HS-27A (cell line): ENCODE results near the gene ECI2.
A peak's percentile ranks its signal among the peaks of the same experiment; 100 is the strongest.

Source experiments
- DNase-seq: peaks from one replicate; pipeline ENCODE4 v3.0.0-alpha.2; 2012; ENCODE audit warnings: low read depth, missing footprints

Gene ECI2

GRCh38 chr6:4134841-4135664 is at the start of gene ECI2:
Gene ECI2, minus strand, starts transcription at chr6:4135575. Its CDS starts 15 bp downstream, at chr6:4135560.
- DNase-seq: no peak

DNA sequence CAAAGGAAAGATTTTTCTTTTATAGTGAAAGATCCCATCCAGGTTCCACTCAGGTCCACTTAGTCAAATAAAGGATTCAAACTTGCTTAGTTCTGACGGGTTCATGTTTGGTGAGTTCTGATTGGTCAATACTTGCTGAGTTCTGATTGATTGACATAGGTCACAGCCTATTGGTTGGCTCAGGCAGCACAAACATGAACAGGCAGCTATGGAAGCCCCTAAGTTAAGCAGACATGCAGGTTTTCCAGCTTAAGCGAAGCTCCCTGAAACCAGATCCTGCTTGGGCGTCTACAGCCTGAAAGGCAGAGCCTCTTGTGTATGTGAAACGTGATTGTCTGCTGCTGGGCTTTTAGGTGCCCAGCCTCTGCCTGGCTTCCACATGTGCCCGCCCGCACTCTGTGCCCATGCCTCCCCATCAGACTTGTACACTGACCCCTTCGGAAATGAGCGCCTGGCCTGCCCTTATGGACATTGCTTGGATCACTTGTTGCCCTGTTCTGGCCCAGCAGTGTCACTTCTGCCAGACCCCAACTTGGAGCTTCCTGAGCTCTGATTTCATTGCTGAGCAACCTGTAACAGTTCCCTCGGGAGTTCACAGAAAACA is 45.4 kb upstream of the ECI2 start:
- DNase-seq: no peak

- no peak for DNase-seq
Measured at GRCh38 chr6:4179960-4180651, 44.7 kb upstream of the ECI2 start.

DNA sequence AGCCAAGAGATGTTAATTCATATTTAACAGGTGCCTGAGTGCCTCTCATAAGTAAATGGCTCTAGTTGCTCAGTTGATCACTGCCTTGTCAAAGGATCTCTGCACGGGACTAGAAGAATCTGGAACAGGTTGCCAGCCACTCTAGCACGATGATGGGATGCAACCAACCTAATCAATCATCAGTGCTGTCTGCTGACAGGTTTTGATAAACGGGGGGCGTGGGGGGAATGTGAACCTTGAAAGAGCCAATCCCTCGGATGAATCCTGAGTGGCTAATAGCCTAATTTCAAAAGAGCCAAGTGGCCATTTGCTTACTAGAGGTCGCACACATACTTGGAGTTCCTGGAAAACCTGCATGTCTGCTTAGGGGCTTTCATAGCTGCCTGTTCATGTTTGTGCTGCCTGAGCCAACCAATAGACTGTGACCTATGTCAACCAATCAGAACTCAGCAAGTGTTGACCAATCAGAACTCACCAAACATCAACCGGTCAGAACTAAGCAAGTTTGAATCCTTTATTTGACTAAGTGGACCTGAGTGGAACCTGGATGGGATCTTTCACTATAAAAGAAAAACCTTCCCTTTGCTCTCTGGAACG is 43.5 kb upstream of the ECI2 start:
- DNase-seq: no peak

- DNase-seq: no peak
Measured at GRCh38 chr6:4176907-4177306, 41.5 kb upstream of the ECI2 start.

DNA sequence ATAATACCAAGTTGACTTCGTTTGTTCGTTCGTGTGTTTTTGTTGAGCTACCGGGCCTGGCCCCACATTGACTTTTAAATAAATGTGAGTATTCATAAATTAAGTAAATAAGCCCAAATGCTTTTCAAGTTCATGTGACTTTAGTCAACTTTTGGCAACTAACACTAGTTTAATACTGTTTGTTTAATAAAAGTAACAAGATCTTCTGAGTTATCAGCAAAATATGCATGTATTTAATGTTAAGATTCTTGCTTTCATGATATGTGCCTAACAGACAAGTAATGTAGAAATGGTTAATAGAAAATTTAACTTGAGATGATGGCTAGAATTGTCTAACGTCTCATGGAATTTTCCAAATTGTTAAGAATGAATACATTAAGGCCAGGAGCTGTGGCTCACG is 38.7 kb upstream of the ECI2 start:
- DNase-seq: no peak

GRCh38 chr6:4172368-4172767 is 37.0 kb upstream of the ECI2 start:
- DNase-seq: no peak

GRCh38 chr6:4170297-4170696 is 34.9 kb upstream of the ECI2 start:
- DNase-seq: no peak

- DNase-seq: no peak
Measured at GRCh38 chr6:4169028-4169789, 33.8 kb upstream of the ECI2 start.

DNA sequence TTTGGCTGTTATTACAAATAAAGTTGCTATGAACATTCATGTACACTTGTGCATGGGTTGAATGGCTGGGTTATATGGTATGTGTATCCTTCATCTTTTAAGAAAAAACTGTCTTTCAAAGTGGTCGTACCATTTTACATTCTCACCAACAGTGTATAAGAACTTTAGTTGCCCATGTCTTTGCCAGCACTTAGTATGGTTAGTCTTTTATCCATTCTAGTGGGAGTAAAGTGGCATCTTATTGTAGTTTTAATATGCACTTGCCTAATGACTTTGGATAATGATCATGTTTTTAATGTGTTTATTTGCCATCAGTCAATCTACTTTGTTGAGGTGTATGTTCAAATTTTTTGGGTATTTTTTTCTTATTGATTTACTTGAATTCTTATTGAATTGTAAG is 32.5 kb upstream of the ECI2 start:
- no peak for DNase-seq

DNA sequence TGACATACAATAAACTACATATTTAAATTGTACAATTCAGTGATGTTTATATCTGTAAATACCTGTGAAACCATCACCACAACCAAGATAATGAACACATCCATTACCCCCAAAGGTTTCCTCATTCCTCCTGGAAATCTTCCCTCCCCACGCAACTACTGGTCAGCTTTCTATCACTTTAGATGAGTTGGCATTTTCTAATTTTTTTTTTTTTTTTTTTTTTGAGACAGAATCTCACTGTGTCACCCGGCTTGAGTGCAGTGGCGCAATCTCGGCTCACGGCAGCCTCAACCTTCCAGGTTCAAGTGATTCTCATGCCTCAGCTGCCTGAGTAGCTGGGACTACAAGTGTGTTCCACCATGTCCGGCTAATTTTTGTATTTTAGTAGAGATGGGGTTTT is 31.7 kb upstream of the ECI2 start:
- no peak for DNase-seq

GRCh38 chr6:4164456-4164855 is 29.1 kb upstream of the ECI2 start:
- DNase-seq: no peak

DNA sequence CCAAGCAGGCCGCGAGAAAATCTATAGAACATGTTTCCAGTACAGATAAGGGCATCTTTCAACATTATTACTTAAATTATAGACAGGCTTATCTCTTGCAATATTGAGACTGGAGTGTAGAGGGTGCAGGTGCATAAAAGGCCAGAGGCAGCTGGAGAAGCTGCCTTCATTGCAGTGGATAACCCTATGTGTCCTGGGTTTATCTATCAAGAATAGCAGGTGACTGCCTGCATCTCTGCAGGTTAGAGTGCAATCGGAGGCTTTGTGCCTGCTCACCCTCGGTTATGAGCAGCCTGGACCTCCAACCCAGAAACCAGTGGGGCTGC is 28.7 kb upstream of the ECI2 start:
- DNase-seq: no peak

DNA sequence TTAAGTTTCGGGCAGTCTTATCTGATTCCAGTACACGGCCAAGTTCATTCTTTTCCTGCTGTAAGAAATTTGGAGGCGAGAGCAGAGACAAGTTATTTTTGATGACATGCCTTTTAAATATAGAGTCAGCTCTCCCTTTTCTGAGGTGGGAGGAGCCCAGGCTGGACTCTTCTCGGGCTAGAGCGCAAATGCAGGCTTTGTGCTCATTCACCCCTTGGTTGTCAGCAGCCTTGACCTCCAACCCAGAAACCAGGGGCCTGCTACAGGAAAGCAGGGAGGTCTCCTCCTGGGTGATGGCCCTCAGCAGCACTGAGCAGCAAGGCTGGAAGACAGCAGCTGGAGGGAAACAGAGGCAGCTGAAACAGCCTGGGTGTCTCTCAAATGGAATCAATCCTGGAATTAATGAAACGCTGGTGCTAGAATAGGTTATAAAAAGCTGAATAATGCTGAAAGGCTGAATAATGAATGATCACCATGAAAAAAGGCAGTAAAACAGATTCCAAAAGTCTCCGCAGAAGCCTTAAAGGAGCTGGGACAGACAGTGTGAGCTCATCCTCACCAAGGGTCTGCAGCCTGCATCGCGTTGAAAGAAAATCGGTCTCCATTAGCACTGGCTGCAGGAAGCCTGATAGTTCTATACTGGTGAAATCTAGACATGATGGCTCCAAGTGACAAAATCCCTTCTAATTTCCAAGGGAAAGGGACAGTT is 28.2 kb upstream of the ECI2 start:
- DNase-seq: no peak

DNA sequence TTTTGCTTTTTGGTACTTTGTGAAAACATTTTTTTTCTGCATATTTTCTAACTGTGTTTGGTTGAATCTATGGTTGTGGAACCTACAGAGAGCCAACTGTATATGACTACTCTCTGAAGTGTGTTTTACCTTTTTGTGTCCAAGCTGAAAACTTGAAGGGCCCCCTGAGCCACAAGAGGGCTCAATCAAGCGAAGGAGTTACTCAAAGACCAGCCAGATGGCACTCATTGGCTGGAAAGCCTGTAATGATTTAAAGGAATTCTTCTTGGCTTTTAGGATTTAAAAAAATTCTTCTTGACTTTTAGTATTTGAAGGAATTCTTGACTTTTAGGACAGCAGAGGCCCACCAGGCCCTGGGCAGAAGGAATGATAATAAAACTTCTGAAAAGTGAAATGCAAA is 27.0 kb upstream of the ECI2 start:
- no peak for DNase-seq

GRCh38 chr6:4159491-4159890 is 24.1 kb upstream of the ECI2 start:
- no peak for DNase-seq

GRCh38 chr6:4157506-4157905 is 22.1 kb upstream of the ECI2 start:
- DNase-seq: no peak

- peak; percentile 45 for DNase-seq
Measured at GRCh38 chr6:4155848-4156466, 20.6 kb upstream of the ECI2 start.

- DNase-seq: no peak
Measured at GRCh38 chr6:4153514-4153985, 18.2 kb upstream of the ECI2 start.

- no peak for DNase-seq
Measured at GRCh38 chr6:4145083-4145482, 9.7 kb upstream of the ECI2 start.

DNA sequence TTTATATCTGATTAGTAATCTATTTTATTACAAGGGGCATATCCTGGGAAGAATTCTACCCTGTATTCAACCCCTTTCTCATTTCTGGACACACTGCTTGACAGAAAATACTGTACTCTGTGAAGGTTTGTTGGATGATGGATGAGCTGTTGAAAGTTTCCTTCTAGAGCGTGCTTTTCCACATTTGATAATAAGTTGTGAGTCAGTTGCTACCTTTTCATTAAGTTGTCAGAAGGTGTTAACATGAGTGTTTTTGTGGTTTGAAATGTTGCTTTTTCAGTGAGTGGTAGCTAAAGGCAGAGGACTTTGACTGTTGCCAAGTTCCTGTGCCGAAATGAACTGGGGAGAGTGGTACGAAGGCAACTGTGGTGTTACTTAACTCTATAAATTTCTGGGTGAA is 3.9 kb upstream of the ECI2 start:
- DNase-seq: no peak
